ENCODE results near the gene DOCK4.

DOCK4 gene

DNA sequence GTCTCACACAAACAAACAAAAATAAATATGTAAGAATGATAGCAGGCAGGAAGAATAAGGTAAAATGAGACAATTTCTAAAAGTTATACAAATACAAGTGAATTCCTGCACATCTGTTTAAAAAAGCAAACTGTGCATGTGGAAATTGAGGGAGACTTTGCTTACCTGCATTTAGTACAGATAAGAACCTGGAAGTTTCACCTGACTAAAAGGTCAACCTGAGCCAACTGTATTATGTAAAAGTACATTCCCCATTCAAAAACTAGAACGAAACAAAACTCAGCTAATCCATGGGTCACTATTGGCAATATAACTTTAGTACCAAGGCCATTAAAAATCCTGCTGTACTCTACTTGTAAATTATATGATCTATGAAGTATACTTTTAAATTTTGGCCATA is 127.1 kb downstream of the DOCK4 start:
- Histone ChIP-seq H3K79me2 (ENCODE audit: insufficient read depth, low read length) (no peaks in the 10 kb centered on the region), H3K4me1 (ENCODE audit: insufficient read depth, low read length, poor library complexity, severe bottlenecking) (peaks cover 4% of the 10 kb centered on the region), H3K9ac (ENCODE audit: low read depth, low read length, poor library complexity, severe bottlenecking) (no peak overlapping the region), H3F3A (ENCODE audit: low read depth) (no peaks in the 10 kb centered on the region), H3K36me3 (ENCODE audit: insufficient read depth, low read length) (no peaks in the 10 kb centered on the region), H3K9me2 (replicated peaks; ENCODE audit: low read depth, low read length) (no peaks in the 10 kb centered on the region), H3K4me2 (ENCODE audit: low read depth, low read length, poor library complexity, severe bottlenecking) (no peak overlapping the region), H3K4me3 (ENCODE audit: low read length, poor library complexity, severe bottlenecking) (no peak overlapping the region), H3K27me3 (ENCODE audit: insufficient read depth, low read length, poor library complexity, severe bottlenecking) (no peaks in the 10 kb centered on the region), H3K9me3 (ENCODE audit: insufficient read depth, low read depth, low read length) (no peaks in the 10 kb centered on the region), H2AFZ (ENCODE audit: low read length) (no peak overlapping the region), H4K20me1 (ENCODE audit: insufficient read depth, low read length, poor library complexity, severe bottlenecking) (no peaks in the 10 kb centered on the region)
- no peak for TF ChIP-seq EZH2phosphoT487 (IDR thresholded peaks at IDR 0.05; ENCODE audit: borderline replicate concordance)
- TF ChIP-seq, protein P1, sequence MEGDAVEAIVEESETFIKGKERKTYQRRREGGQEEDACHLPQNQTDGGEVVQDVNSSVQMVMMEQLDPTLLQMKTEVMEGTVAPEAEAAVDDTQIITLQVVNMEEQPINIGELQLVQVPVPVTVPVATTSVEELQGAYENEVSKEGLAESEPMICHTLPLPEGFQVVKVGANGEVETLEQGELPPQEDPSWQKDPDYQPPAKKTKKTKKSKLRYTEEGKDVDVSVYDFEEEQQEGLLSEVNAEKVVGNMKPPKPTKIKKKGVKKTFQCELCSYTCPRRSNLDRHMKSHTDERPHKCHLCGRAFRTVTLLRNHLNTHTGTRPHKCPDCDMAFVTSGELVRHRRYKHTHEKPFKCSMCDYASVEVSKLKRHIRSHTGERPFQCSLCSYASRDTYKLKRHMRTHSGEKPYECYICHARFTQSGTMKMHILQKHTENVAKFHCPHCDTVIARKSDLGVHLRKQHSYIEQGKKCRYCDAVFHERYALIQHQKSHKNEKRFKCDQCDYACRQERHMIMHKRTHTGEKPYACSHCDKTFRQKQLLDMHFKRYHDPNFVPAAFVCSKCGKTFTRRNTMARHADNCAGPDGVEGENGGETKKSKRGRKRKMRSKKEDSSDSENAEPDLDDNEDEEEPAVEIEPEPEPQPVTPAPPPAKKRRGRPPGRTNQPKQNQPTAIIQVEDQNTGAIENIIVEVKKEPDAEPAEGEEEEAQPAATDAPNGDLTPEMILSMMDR (conservative IDR thresholded peaks at IDR 0.05; ENCODE audit: low read length) = no peak

DNA sequence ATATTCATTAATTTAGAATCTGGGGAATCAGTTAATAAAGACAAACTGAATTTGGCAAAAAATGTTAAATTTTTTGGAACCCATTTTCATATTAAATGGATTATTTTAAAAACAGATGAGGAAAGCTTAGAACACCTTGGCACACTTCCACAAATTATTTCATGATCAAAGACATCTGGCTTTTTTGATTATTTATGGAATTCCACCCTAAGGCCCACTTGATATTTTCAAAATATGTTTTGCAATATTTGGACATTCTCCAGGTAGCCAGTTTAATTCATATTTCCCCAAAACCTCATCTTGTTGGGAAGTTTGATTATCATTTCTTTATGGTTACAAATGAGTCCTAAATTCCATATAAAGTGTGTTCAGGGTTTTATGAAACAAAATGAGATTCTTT is 129.9 kb downstream of the DOCK4 start:
- Histone ChIP-seq H3K9me3 (ENCODE audit: insufficient read depth, low read depth, low read length) (no peaks in the 10 kb centered on the region), H3K27me3 (ENCODE audit: insufficient read depth, low read length, poor library complexity, severe bottlenecking) (no peaks in the 10 kb centered on the region), H3K9ac (ENCODE audit: low read depth, low read length, poor library complexity, severe bottlenecking) (no peak overlapping the region), H2AFZ (ENCODE audit: low read length) (no peak overlapping the region), H3K9me2 (replicated peaks; ENCODE audit: low read depth, low read length) (no peaks in the 10 kb centered on the region), H3F3A (ENCODE audit: low read depth) (no peaks in the 10 kb centered on the region), H3K4me1 (ENCODE audit: insufficient read depth, low read length, poor library complexity, severe bottlenecking) (peaks cover 12% of the 10 kb centered on the region), H3K36me3 (ENCODE audit: insufficient read depth, low read length) (no peaks in the 10 kb centered on the region), H4K20me1 (ENCODE audit: insufficient read depth, low read length, poor library complexity, severe bottlenecking) (no peaks in the 10 kb centered on the region), H3K79me2 (ENCODE audit: insufficient read depth, low read length) (no peaks in the 10 kb centered on the region), H3K4me3 (ENCODE audit: low read length, poor library complexity, severe bottlenecking) (no peak overlapping the region), H3K4me2 (ENCODE audit: low read depth, low read length, poor library complexity, severe bottlenecking) (no peak overlapping the region)
- TF ChIP-seq, protein P1 (conservative IDR thresholded peaks at IDR 0.05; ENCODE audit: low read length) = no peak
- no peak for TF ChIP-seq EZH2phosphoT487 (IDR thresholded peaks at IDR 0.05; ENCODE audit: borderline replicate concordance)

DNA sequence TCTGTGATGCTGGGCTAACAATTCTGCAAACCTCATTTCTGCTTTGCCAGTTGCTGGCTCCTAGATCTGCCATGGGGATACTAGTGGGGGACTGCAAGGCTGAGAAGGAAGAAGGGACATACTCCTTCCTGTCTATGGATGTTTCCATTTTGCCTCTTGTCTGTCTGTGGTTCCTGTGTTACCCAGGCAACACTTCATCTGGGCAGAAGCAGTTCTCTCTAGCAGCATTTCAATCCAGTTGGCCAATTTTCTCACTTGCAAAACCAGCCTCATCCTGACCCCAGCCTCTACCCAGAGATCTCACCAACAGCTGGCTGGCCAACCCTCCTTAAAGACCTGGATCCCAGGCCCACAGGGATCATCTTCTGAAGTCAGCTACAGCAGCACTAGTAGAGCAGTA is 131.7 kb downstream of the DOCK4 start:
- no peak for TF ChIP-seq EZH2phosphoT487 (IDR thresholded peaks at IDR 0.05; ENCODE audit: borderline replicate concordance)
- TF ChIP-seq, protein P1 (conservative IDR thresholded peaks at IDR 0.05; ENCODE audit: low read length) = no peak

More for the DNA sequence above, 131.7 kb downstream of the DOCK4 start:
- no peak overlapping the region for H3K4me3 ChIP-seq (ENCODE audit: low read length, poor library complexity, severe bottlenecking)
- peaks cover 12% of the 10 kb centered on the region for H3K4me1 ChIP-seq (ENCODE audit: insufficient read depth, low read length, poor library complexity, severe bottlenecking)
- H3K9me2 ChIP-seq (replicated peaks; ENCODE audit: low read depth, low read length) = no peaks in the 10 kb centered on the region
- H2AFZ ChIP-seq (ENCODE audit: low read length) = no peak overlapping the region
- H3K36me3 ChIP-seq (ENCODE audit: insufficient read depth, low read length) = no peaks in the 10 kb centered on the region
- H3K79me2 ChIP-seq (ENCODE audit: insufficient read depth, low read length) = no peaks in the 10 kb centered on the region
- H4K20me1 ChIP-seq (ENCODE audit: insufficient read depth, low read length, poor library complexity, severe bottlenecking) = no peaks in the 10 kb centered on the region
- no peaks in the 10 kb centered on the region for H3K27me3 ChIP-seq (ENCODE audit: insufficient read depth, low read length, poor library complexity, severe bottlenecking)
- no peaks in the 10 kb centered on the region for H3F3A ChIP-seq (ENCODE audit: low read depth)
- H3K9me3 ChIP-seq (ENCODE audit: insufficient read depth, low read depth, low read length) = no peaks in the 10 kb centered on the region
- H3K9ac ChIP-seq (ENCODE audit: low read depth, low read length, poor library complexity, severe bottlenecking) = no peak overlapping the region
- no peak overlapping the region for H3K4me2 ChIP-seq (ENCODE audit: low read depth, low read length, poor library complexity, severe bottlenecking)
